T-helper 2 cell (primary cell): ENCODE results near the gene GNPDA1.

Experiments
- DNase-seq, 5 experiments: peaks; one replicate each; pipeline versions ENCODE4 v3.0.0 to v3.0.0-alpha.2; 2012 to 2022

Gene GNPDA1

DNA sequence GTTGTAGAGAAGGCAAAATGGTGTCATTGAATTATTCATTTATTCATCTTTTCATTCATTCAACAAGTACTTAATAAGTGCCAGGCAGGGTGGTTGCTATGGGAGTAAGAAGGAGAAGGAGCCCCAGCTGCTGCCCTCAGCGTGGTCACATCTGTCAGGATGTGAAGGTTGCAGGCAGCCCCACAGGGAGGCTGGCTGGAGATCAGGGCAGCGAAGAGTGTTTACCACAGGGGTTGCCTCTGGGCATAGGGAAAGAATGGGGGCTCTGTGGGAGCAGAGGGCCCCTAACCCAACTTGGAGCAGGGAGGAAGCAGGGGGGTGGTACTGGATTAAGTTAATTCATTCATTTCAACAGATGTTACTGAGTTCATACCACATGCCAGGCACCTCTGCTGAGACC, 60.8 kb downstream of the GNPDA1 start:
- DNase-seq: no peak

DNA sequence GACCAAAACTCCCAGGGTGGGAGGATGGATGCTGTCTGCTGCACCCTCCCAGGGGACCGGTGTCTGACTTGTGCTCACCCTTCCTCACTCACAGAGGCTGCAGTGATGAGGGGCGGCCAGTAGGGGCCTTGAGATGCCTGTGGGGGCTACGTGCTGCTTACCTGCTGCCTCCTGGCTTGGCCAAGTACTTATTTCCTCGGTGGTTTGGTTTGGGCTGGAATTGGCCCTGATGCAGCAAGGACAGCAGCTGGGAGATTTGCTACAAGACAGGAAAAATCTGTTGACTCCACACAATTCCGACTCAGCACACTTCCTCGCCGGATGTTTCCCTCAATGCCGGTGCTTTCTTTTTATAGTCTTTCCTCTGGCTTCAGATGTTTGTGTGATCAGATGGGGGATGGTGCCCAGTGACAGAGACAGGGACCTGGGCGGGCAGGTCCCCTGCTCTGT, 61.5 kb downstream of the GNPDA1 start:
- peak in 1 of 5 experiments; percentile 35 for DNase-seq
